ENCODE data around the gene RASA2.
A peak's percentile ranks its signal among the peaks of the same experiment; 100 is the strongest.

RASA2 gene

GRCh38 chr3:141523615-141524375 lies 37.0 kb downstream of the RASA2 start:
- in situ Hi-C loops (cut with HindIII; ENCODE audit: low pct_ligation_motif_present, low sequenced_read_pairs) = no loop called here
- Histone ChIP-seq H3K4me3 (ENCODE audit: low read depth, low read length) (no peak overlapping the region), H3K36me3 (replicated peaks) (peaks cover 7% of the 10 kb centered on the region), H3K27ac (no peak overlapping the region), H3K27me3 (replicated peaks) (no peaks in the 10 kb centered on the region)
- no peak for TF ChIP-seq CTCF (IDR thresholded peaks at IDR 0.05; ENCODE audit: low read depth, low read length, missing control alignments)
- DNase-seq = peak; percentile 24

GRCh38 chr3:141524988-141525387 lies 38.2 kb downstream of the RASA2 start:
- DNase-seq = no peak
- in situ Hi-C loops (cut with HindIII; ENCODE audit: low pct_ligation_motif_present, low sequenced_read_pairs) = no loop called here
- Histone ChIP-seq H3K36me3 (replicated peaks) (peaks cover 5% of the 10 kb centered on the region), H3K27ac (no peak overlapping the region), H3K4me3 (ENCODE audit: low read depth, low read length) (no peak overlapping the region), H3K27me3 (replicated peaks) (no peaks in the 10 kb centered on the region)
- no peak for TF ChIP-seq CTCF (IDR thresholded peaks at IDR 0.05; ENCODE audit: low read depth, low read length, missing control alignments)

GRCh38 chr3:141525814-141526213 lies 39.0 kb downstream of the RASA2 start:
- no peak for TF ChIP-seq CTCF (IDR thresholded peaks at IDR 0.05; ENCODE audit: low read depth, low read length, missing control alignments)
- Histone ChIP-seq H3K27me3 (replicated peaks) (no peaks in the 10 kb centered on the region), H3K4me3 (ENCODE audit: low read depth, low read length) (no peak overlapping the region), H3K27ac (no peak overlapping the region), H3K36me3 (replicated peaks) (peaks cover 3% of the 10 kb centered on the region)
- in situ Hi-C loops (cut with HindIII; ENCODE audit: low pct_ligation_motif_present, low sequenced_read_pairs) = no loop called here
- no peak for DNase-seq

- H3K36me3 ChIP-seq (replicated peaks) = no peaks in the 10 kb centered on the region
- TF ChIP-seq CTCF (IDR thresholded peaks at IDR 0.05; ENCODE audit: low read depth, low read length, missing control alignments) = no peak
Measured at GRCh38 chr3:141526709-141527108, 39.9 kb downstream of the RASA2 start.

GRCh38 chr3:141528800-141529199 lies 42.0 kb downstream of the RASA2 start:
- no peaks in the 10 kb centered on the region for H3K27me3 ChIP-seq (replicated peaks)
- in situ Hi-C loops (cut with HindIII; ENCODE audit: low pct_ligation_motif_present, low sequenced_read_pairs) = no loop called here
- DNase-seq = no peak
- TF ChIP-seq CTCF (IDR thresholded peaks at IDR 0.05; ENCODE audit: low read depth, low read length, missing control alignments) = no peak
- H3K36me3 ChIP-seq (replicated peaks) = peaks cover 2% of the 10 kb centered on the region
- no peak overlapping the region for H3K27ac ChIP-seq
- no peak overlapping the region for H3K4me3 ChIP-seq (ENCODE audit: low read depth, low read length)

More at GRCh38 chr3:141526709-141527108, 39.9 kb downstream of the RASA2 start:
- no peaks in the 10 kb centered on the region for H3K27me3 ChIP-seq (replicated peaks)
- H3K4me3 ChIP-seq (ENCODE audit: low read depth, low read length) = no peak overlapping the region
- in situ Hi-C loops (cut with HindIII; ENCODE audit: low pct_ligation_motif_present, low sequenced_read_pairs) = no loop called here
- H3K27ac ChIP-seq = no peak overlapping the region
- DNase-seq = no peak

GRCh38 chr3:141529256-141529655 lies 42.4 kb downstream of the RASA2 start:
- peaks cover 4% of the 10 kb centered on the region for H3K36me3 ChIP-seq (replicated peaks)
- in situ Hi-C loops (cut with HindIII; ENCODE audit: low pct_ligation_motif_present, low sequenced_read_pairs) = no loop called here
- TF ChIP-seq CTCF (IDR thresholded peaks at IDR 0.05; ENCODE audit: low read depth, low read length, missing control alignments) = no peak
- no peak for DNase-seq
- H3K27me3 ChIP-seq (replicated peaks) = no peaks in the 10 kb centered on the region
- H3K4me3 ChIP-seq (ENCODE audit: low read depth, low read length) = no peak overlapping the region
- no peak overlapping the region for H3K27ac ChIP-seq
